ENCODE data around the gene ZNF410.

ZNF410 gene

GRCh38 chr14:73958591-73958990 is 71.9 kb downstream of the ZNF410 start:
- no peak for DNase-seq

- DNase-seq = no peak
These were observed 74.5 kb downstream of the ZNF410 start for GRCh38 chr14:73961192-73961591.

GRCh38 chr14:73965216-73965615 is 78.6 kb downstream of the ZNF410 start:
- no peak for DNase-seq

- no peak for DNase-seq
These were observed 82.2 kb downstream of the ZNF410 start for GRCh38 chr14:73968885-73969284.

- DNase-seq = no peak
These were observed 86.8 kb downstream of the ZNF410 start for GRCh38 chr14:73973497-73973896.

- no peak for DNase-seq
These were observed 89.5 kb downstream of the ZNF410 start for GRCh38 chr14:73976125-73976524.

- DNase-seq = no peak
These were observed 91.2 kb downstream of the ZNF410 start for GRCh38 chr14:73977896-73978295.
